ENCODE data around the gene PALLD.
"Not testable (repeated sequence)": the region's sequence is repeated elsewhere in the genome, so short reads cannot be mapped to it uniquely, and the experiment has no call there.

The PALLD gene

GRCh38 chr4:168715896-168716295 is 219.0 kb downstream of the PALLD start:
- DNase-seq: no peak

GRCh38 chr4:168716406-168717129 is 219.7 kb downstream of the PALLD start:
- DNase-seq: no peak

- no peak for DNase-seq
Measured at GRCh38 chr4:168717847-168718246, 221.0 kb downstream of the PALLD start.

GRCh38 chr4:168719725-168720124 is 222.9 kb downstream of the PALLD start:
- no peak for DNase-seq

GRCh38 chr4:168720396-168720900 is 223.6 kb downstream of the PALLD start:
- no peak for DNase-seq

- DNase-seq: no peak
Measured at GRCh38 chr4:168722391-168722790, 225.5 kb downstream of the PALLD start.

GRCh38 chr4:168723020-168723419 is 226.2 kb downstream of the PALLD start:
- DNase-seq: no peak

GRCh38 chr4:168723569-168723968 is 226.7 kb downstream of the PALLD start:
- DNase-seq: no peak

GRCh38 chr4:168724243-168724642 is 227.4 kb downstream of the PALLD start:
- no peak for DNase-seq

GRCh38 chr4:168724686-168725411 is 228.0 kb downstream of the PALLD start:
- DNase-seq: no peak

- DNase-seq: no peak
Measured at GRCh38 chr4:168725930-168726329, 229.1 kb downstream of the PALLD start.

GRCh38 chr4:168727181-168727580 is 230.3 kb downstream of the PALLD start:
- not testable (repeated sequence) for DNase-seq

GRCh38 chr4:168731006-168731636 is 234.3 kb downstream of the PALLD start:
- no peak for DNase-seq

GRCh38 chr4:168731706-168732414 is 235.0 kb downstream of the PALLD start:
- no peak for DNase-seq

GRCh38 chr4:168732714-168733113 is 235.9 kb downstream of the PALLD start:
- DNase-seq: no peak

- DNase-seq: no peak
Measured at GRCh38 chr4:168734703-168735678, 238.1 kb downstream of the PALLD start.

GRCh38 chr4:168735735-168736134 is 238.9 kb downstream of the PALLD start:
- DNase-seq: no peak

GRCh38 chr4:168736860-168737805 is 240.3 kb downstream of the PALLD start:
- DNase-seq: no peak

GRCh38 chr4:168737806-168738172 is 240.9 kb downstream of the PALLD start:
- no peak for DNase-seq

- no peak for DNase-seq
Measured at GRCh38 chr4:168739886-168740285, 243.0 kb downstream of the PALLD start.

- no peak for DNase-seq
Measured at GRCh38 chr4:168740691-168741090, 243.8 kb downstream of the PALLD start.

Data from NCI-H510A (cell line).